Measurements from ENCODE around the gene DHX16. TPM values are rescaled to one million over a fixed set of nuclear protein-coding genes. Genes with fewer than 3 reads are reported as not detected.

DHX16 gene
- total and polyA plus RNA-seq, 9 of the 15 experiments (the other 6 are each of a cell fraction or from before 2014, with no cell fraction given): 14.6 to 66.1 (median 47.5) TPM

GRCh38 chr6:30672445-30673253, at the start of gene DHX16 (continued):
- TF ChIP-seq ARID4B (CRISPR knock-in tag; IDR thresholded peaks at IDR 0.05) (peak; percentile 99), ZBTB34 (CRISPR knock-in tag; IDR thresholded peaks at IDR 0.05) (no peak), RBM34 (IDR thresholded peaks at IDR 0.05; ENCODE audit: borderline replicate concordance, insufficient read depth, low read length) (no peak), ZNF217 (CRISPR knock-in tag; IDR thresholded peaks at IDR 0.05) (no peak), FOS (IDR thresholded peaks at IDR 0.05; ENCODE audit: extremely low read depth, insufficient read length) (no peak), GABPB2 (CRISPR knock-in tag; conservative IDR thresholded peaks at IDR 0.05) (no peak), NFATC3 (IDR thresholded peaks at IDR 0.05) (0 out of 2 replicates have a peak, but pooled peaks have one; percentile 59), NR0B1 (IDR thresholded peaks at IDR 0.05; ENCODE audit: partially characterized antibody) (no peak), HDGF (IDR thresholded peaks at IDR 0.05) (no peak), ZNF124 (CRISPR knock-in tag; IDR thresholded peaks at IDR 0.05) (no peak), FIP1L1 (IDR thresholded peaks at IDR 0.05; ENCODE audit: low read depth, low read length, poor library complexity, severe bottlenecking) (peak; percentile 33), POU5F1 (IDR thresholded peaks at IDR 0.05; ENCODE audit: borderline replicate concordance, low read depth, low read length, partially characterized antibody) (peak; percentile 98), MXI1 (IDR thresholded peaks at IDR 0.05; ENCODE audit: low read depth, low read length) (peak; percentile 69), ZNF316 (IDR thresholded peaks at IDR 0.05) (no peak), JUND (IDR thresholded peaks at IDR 0.05; ENCODE audit: borderline replicate concordance, low read depth, low read length) (peak; percentile 76), JUND (tag; IDR thresholded peaks at IDR 0.05; ENCODE audit: borderline replicate concordance, low read depth, low read length) (peak; percentile 68; the same call in 1 of the 3 replicates), TFAP4 (CRISPR knock-in tag; IDR thresholded peaks at IDR 0.05; ENCODE audit: borderline replicate concordance) (peak; percentile 72; the same call in 1 of the 2 replicates), PHB2 (IDR thresholded peaks at IDR 0.05; ENCODE audit: low read depth) (no peak), FOXJ2 (tag; IDR thresholded peaks at IDR 0.05) (no peak), NR2C2 (CRISPR knock-in tag; IDR thresholded peaks at IDR 0.05) (peak; percentile 84), NR2C2 (tag; IDR thresholded peaks at IDR 0.05) (peak; percentile 48; the same call in 1 of the 2 replicates)

Data from K562 (cell line).